Epithelial cell of esophagus (primary cell): Measurements from ENCODE around the gene CAPZB.
A peak's percentile ranks its signal among the peaks of the same experiment; 100 is the strongest.

Experiments used
- DNase-seq: peaks from one replicate; pipeline ENCODE4 v3.0.0; 2010; ENCODE audit warnings: low read depth
- H3K4me3 ChIP-seq: 2 replicates; pipeline ENCODE4 v1.5.1; 2011; ENCODE audit warnings: mild to moderate bottlenecking, low read length, control low read depth
- TF ChIP-seq, protein P1 (sequence below): IDR thresholded peaks from 2 replicates; pipeline ENCODE4 v1.5.1; 2011; ENCODE audit warnings: low read depth, mild to moderate bottlenecking, low read length, control low read depth, inconsistent platforms; ENCODE audit not compliant: insufficient read depth; ENCODE audit errors: missing control alignments

Gene CAPZB

DNA sequence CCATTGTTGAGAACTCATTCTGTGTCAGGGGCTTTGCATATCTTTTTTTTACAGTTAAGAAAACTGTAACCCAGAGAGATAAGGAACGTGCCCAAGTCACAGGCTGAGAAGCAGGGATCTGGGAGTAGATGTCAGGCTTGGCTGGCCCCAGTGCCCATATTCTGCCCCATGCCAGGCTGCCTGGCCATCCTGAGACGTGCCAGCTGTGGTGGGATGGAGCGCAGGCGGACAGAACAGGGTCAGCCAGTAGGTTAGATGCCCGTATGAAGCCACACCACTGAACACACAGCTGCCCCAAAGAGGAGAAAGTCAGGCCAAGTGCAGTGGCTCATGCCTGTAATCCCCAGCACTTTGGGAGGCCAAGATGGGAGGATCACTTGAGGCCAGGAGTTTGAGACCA, 117.3 kb downstream of the CAPZB start:
- H3K4me3 ChIP-seq, result no peak overlapping the region
- no peak for DNase-seq
- TF ChIP-seq, protein P1, sequence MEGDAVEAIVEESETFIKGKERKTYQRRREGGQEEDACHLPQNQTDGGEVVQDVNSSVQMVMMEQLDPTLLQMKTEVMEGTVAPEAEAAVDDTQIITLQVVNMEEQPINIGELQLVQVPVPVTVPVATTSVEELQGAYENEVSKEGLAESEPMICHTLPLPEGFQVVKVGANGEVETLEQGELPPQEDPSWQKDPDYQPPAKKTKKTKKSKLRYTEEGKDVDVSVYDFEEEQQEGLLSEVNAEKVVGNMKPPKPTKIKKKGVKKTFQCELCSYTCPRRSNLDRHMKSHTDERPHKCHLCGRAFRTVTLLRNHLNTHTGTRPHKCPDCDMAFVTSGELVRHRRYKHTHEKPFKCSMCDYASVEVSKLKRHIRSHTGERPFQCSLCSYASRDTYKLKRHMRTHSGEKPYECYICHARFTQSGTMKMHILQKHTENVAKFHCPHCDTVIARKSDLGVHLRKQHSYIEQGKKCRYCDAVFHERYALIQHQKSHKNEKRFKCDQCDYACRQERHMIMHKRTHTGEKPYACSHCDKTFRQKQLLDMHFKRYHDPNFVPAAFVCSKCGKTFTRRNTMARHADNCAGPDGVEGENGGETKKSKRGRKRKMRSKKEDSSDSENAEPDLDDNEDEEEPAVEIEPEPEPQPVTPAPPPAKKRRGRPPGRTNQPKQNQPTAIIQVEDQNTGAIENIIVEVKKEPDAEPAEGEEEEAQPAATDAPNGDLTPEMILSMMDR, result no peak

DNA sequence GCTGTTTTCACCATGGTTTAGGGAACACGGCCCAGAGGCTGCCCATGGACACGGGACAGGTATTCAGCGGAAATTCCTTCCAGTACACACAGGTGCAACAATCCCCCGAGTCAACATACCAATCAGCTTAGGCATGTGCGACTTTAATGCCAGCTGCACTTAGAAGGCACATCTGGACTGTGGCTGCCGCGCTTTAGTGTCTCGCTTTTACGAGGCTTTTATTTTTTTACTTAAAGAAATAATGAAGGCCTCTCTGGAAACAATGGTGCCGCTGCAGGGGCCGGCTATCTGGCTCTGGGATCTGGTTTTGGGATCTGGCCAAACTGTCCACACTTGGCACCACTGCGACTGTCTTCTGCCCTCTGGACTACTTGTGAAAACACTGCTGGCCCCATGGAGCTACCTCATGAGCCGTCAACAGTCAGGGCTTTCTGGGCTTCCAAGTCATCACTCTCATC, 117.7 kb downstream of the CAPZB start:
- TF ChIP-seq, protein P1, result no peak
- DNase-seq, result peak; percentile 78
- no peak overlapping the region for H3K4me3 ChIP-seq

DNA sequence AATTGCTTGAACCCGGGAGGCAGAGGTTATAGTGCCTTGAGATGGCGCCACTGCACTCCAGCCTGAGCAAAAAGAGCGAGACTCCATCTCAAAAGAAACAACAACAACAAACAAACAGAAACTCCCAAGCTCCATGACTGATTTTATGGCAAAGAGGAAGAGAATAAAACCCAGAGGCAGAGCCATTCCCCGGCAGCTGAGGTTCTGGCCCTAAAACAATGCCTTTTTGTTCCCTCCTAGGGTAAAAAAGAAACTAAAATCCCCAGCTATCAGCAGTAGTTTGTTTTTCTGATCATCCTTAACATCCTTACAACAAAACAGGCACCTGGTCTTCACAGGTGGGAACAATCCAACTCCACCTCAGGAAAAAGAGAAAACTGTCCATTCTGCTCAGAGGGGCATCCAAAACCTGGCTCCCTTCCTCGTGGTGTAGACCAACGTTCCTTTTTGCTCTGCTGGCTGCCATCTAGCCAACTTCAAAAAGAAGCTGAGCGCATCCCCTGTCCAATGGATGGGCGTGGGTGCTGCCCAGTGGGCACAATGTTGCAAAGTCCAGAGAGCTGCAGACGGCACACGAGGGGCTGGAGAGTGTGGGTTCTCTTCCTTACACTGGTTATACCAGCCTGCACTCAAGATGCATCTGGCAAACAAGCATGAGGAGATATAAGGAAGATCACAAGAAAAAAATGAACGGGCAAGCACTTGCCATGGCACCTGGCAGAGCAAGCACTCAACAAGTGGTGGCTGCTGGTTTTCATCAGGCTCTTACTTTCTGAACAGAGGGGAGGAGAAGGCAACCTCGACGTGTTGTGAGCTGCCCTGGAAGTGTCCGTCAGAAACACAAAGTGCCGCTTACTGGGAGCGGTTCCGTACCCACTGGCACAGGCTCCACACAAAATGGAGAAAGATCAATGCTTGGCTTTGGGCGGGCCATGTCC, 118.5 kb downstream of the CAPZB start:
- TF ChIP-seq, protein P1, result no peak
- no peak overlapping the region for H3K4me3 ChIP-seq
- DNase-seq, result no peak

DNA sequence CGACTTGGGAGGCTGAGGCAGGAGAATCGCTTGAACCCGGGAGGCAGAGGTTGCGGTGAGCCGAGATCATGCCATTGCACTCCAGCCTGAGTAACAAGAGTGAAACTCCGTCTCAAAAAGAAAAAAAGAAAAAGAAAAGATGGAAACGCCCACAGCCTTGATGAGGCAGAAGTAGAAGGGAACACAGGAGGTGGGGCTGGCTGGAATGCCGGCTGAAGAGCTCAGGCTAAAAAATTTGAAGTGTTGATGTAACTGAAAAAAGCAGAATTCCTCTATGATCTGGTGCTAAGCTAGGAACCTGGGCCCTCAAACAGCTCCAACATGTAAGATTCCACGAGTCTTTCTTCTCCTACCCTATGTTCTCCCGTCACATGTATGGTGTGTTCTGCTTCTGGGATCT, 119.6 kb downstream of the CAPZB start:
- DNase-seq, result no peak
- no peak overlapping the region for H3K4me3 ChIP-seq
- TF ChIP-seq, protein P1, result no peak

DNA sequence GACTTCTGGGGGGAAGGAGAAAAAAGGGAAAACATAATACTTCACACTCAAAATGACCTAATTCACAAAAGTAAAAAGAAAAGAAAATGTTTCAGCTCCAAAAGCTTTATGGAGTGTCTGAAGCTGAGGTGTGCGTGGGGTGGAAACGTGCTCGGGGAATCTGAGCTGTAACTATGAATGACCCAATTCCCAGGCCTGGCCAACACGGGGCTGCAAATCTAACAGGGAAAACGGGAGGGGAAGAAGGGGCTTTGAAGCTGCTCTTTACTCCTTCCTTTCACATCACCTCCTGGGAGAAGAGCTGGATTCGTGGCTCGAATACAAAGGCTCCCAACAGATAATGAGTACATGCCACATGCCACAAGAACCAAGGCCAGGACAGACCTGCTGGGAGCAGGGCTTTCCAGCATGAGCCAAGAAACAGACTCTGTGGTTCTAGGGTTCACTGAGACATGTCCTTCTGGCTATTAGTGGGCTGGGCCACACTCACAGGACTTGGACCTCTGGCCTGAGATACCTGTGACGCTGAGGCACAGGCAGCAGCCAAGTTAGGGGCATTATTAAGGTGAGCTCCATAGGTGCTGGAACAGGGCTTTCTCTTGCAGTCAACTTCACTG, 121.7 kb downstream of the CAPZB start:
- DNase-seq, result no peak
- TF ChIP-seq, protein P1, result no peak
- no peak overlapping the region for H3K4me3 ChIP-seq

DNA sequence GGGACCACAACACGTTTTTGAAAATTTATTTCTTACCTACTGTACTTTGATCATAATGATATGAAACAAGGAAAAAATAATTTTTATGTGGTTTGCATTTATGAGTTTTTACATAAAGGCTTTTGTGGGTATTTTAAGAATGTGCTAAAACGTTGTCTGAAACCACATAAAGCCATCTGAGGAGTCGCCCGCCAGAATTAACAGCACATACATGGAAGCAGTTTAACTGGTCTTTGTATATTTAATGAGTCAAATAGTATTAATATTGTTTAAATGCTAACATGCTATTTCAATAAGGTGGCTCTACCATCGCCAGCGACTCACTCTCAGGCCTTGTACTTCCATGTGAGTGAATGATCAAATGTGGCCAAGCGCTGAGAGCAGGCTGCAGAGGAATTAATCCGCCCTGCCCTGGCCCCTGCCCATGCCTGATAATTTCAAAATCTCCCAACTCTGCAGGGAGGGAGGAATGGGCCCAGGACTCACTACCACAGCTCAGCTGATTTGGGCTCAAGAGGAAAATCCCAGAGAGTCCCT, 123.7 kb downstream of the CAPZB start:
- TF ChIP-seq, protein P1, result no peak
- no peak overlapping the region for H3K4me3 ChIP-seq
- peak; percentile 77 for DNase-seq
